ENCODE results near the gene COL4A4. TPM values are rescaled to one million over a fixed set of nuclear protein-coding genes. Genes with fewer than 3 reads are reported as not detected.
"Not testable (repeated sequence)": the region's sequence is repeated elsewhere in the genome, so short reads cannot be mapped to it uniquely, and the experiment has no call there.

COL4A4 gene
- total and polyA plus RNA-seq, 4 experiments from 2014 or later: 0.03 to 0.10 TPM; not detected in 2

DNA sequence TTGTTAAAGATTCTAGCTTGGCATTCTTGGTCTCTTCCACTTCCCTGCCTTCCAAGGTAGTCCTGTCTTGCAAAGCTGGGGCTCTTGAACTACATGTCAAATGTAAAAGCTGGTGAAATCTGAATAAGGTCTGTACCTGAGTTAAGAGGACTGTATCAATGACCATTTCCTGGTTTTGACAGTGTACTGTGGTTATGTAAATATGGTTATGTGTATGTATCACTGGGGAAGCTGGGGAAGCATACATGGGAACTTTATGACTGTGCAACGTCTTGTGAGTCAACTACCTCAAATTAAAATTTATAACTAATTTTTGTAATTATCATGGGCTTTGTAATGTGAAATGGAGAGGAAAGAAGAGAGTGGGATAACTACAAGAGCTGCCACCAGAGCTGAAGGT lies 81.7 kb downstream of the COL4A4 start:
- Histone ChIP-seq H3K4me1 (ENCODE audit: insufficient read depth, low read length) (no peaks in the 10 kb centered on the region), H3K9me3 (ENCODE audit: control insufficient read depth in 1 of 2, low read length in 2 of 2) (no peaks in the 10 kb centered on the region), H3K36me3 (ENCODE audit: insufficient read depth, low read length) (no peaks in the 10 kb centered on the region), H3K4me3 (ENCODE audit: low read length in 2 of 2) (no peak overlapping the region), H3K27ac (ENCODE audit: low read depth, low read length) (no peak overlapping the region), H3K27me3 (ENCODE audit: insufficient read depth, low read length) (no peaks in the 10 kb centered on the region)
- Mint-ChIP-seq H3K9me3 (peaks cover 0 to 2% (median 0%) of the 10 kb centered on the region in 8 donors), H3K27me3 (peaks cover 4 to 12% of the 10 kb centered on the region in 2 donors), H3K4me3 (no peak overlapping the region), H3K27ac (no peak overlapping the region), H3K36me3 (no peaks in the 10 kb centered on the region), H3K4me1 (no peaks in the 10 kb centered on the region)
- intact Hi-C loops (cut with micrococcal nuclease): no loop called here
- DNase-seq: no peak
- ChIA-PET POLR2A (ENCODE audit: partially characterized antibody) (no interaction called here), CTCF (ENCODE audit: partially characterized antibody) (no interaction called here)

DNA sequence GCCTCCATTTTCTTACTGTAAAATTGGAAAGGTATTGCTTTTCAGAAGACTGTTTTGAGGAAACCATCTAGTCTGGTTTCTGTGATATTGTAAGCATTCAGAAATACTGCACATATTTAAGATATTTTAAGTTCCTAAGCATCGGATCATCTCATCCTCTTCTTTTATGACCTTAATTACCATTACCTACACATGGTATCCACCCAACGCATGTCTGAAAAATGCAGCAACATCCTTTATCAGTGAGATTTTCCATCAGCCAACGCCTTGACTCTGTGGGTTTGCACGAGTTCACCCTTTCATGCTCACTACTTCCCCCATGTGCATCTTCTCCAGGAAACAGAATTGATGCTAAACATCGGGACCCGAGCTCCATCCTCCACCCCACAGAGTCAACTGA lies 84.3 kb downstream of the COL4A4 start:
- H3K27me3 ChIP-seq (ENCODE audit: insufficient read depth, low read length): no peaks in the 10 kb centered on the region
- no peaks in the 10 kb centered on the region for H3K36me3 ChIP-seq (ENCODE audit: insufficient read depth, low read length)
- Mint-ChIP-seq H3K27me3 (peaks cover 6 to 11% of the 10 kb centered on the region in 2 donors), H3K4me3 (no peak overlapping the region), H3K4me1 (no peaks in the 10 kb centered on the region), H3K36me3 (no peaks in the 10 kb centered on the region), H3K9me3 (peaks cover 0 to 3% (median 0%) of the 10 kb centered on the region in 8 donors), H3K27ac (no peak overlapping the region)
- intact Hi-C loops (cut with micrococcal nuclease): no loop called here
- no peaks in the 10 kb centered on the region for H3K9me3 ChIP-seq (ENCODE audit: control insufficient read depth in 1 of 2, low read length in 2 of 2)
- POLR2A ChIA-PET (ENCODE audit: partially characterized antibody): no interaction called here
- CTCF ChIA-PET (ENCODE audit: partially characterized antibody): no interaction called here
- no peaks in the 10 kb centered on the region for H3K4me1 ChIP-seq (ENCODE audit: insufficient read depth, low read length)
- no peak overlapping the region for H3K27ac ChIP-seq (ENCODE audit: low read depth, low read length)
- no peak overlapping the region for H3K4me3 ChIP-seq (ENCODE audit: low read length in 2 of 2)
- no peak for DNase-seq

DNA sequence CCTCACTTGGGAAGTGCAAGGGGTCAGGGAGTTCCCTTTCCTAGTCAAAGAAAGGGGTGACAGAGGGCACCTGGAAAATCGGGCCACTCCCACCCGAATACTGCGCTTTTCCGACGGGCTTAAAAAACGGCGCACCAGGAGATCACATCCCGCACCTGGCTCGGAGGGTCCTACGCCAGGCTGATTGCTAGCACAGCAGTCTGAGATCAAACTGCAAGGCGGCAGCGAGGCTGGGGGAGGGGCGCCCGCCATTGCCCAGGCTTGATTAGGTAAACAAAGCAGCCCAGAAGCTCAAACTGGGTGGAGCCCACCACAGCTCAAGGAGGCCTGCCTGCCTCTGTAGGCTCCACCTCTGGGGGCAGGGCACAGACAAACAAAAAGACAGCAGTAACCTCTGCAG lies 98.9 kb downstream of the COL4A4 start:
- H3K36me3 Mint-ChIP-seq; intact Hi-C loops (cut with micrococcal nuclease); DNase-seq; POLR2A ChIA-PET (ENCODE audit: partially characterized antibody); H3K36me3 ChIP-seq (ENCODE audit: insufficient read depth, low read length); H3K9me3 ChIP-seq (ENCODE audit: control insufficient read depth in 1 of 2, low read length in 2 of 2); H3K27me3 ChIP-seq (ENCODE audit: insufficient read depth, low read length); H3K27ac ChIP-seq (ENCODE audit: low read depth, low read length); H3K4me1 ChIP-seq (ENCODE audit: insufficient read depth, low read length); H3K4me3 ChIP-seq (ENCODE audit: low read length in 2 of 2); H3K4me3 Mint-ChIP-seq; H3K4me1 Mint-ChIP-seq; CTCF ChIA-PET (ENCODE audit: partially characterized antibody); H3K27me3 Mint-ChIP-seq; H3K27ac Mint-ChIP-seq: not testable (repeated sequence)
- H3K9me3 Mint-ChIP-seq: peaks cover 0 to 11% (median 7%) of the 10 kb centered on the region in 8 donors

DNA sequence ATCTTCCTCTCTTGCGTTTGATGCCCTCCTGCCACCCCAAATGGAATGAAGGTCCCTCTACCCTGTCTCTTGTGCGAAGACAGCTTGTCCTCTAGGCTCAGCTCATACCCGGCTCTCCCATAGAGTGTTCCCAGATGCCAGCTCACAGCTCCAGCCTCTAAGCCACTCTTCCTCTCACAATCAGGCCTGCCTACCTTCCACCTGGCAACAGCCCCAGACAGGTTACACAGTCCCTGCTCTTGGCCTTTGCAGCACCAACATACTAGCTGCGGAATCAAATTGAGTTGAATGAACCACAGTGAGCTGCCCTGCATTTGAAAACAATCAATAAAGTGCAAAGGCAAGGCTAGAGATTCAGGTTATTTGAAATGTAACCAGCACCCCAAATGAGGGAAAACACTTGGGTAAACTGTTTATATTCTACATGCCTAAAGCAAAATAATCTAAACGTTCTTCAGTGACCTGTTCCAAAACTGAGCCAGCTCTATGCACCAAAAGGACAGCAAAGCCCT lies 105.1 kb downstream of the COL4A4 start:
- Mint-ChIP-seq H3K27me3 (peaks cover 5 to 6% of the 10 kb centered on the region in 2 donors), H3K4me1 (no peaks in the 10 kb centered on the region), H3K9me3 (peaks cover 0 to under 1% (median 0%) of the 10 kb centered on the region in 8 donors), H3K36me3 (no peaks in the 10 kb centered on the region), H3K27ac (no peak overlapping the region), H3K4me3 (no peak overlapping the region)
- Histone ChIP-seq H3K9me3 (ENCODE audit: control insufficient read depth in 1 of 2, low read length in 2 of 2) (no peaks in the 10 kb centered on the region), H3K36me3 (ENCODE audit: insufficient read depth, low read length) (no peaks in the 10 kb centered on the region), H3K4me1 (ENCODE audit: insufficient read depth, low read length) (no peaks in the 10 kb centered on the region), H3K27ac (ENCODE audit: low read depth, low read length) (no peak overlapping the region), H3K27me3 (ENCODE audit: insufficient read depth, low read length) (no peaks in the 10 kb centered on the region), H3K4me3 (ENCODE audit: low read length in 2 of 2) (no peak overlapping the region)
- CTCF ChIA-PET (ENCODE audit: partially characterized antibody): no interaction called here
- no peak for DNase-seq
- intact Hi-C loops (cut with micrococcal nuclease): no loop called here
- POLR2A ChIA-PET (ENCODE audit: partially characterized antibody): no interaction called here

DNA sequence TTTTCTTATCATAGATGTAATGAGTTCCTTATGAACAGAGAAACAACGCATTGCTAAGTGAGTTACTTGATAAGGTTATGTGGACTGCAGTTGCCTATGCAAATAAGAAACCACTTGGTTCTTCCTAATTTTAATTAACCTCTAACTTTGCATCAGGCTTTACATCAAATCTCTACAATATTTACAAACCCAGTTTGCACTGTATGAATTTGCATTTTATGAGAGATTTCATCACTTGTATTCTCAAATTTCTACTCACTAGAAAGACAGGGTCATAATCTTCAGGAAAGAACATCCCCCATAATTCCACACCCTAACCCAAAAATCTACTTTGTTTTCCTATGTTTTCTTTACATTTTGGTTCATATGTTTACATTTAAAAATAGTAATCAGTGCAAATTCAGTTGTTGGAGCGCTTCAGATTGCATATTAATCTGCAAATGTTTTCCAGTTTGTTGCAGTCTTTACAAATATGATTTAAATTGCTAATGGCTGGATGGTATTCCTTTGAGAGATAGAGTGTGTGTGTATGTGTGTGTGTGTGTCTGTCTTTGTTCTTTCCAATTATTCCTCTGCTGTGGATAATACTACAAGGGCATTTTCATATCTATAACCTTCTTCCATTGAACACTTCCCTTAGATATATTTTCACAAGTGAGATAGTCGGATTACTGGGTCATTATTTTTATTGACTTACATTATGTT lies 106.1 kb downstream of the COL4A4 start:
- H3K9me3 Mint-ChIP-seq: no peaks in the 10 kb centered on the region
- H3K27me3 Mint-ChIP-seq: peaks cover 5 to 8% of the 10 kb centered on the region in 2 donors
- H3K36me3 Mint-ChIP-seq: no peaks in the 10 kb centered on the region
- ChIA-PET POLR2A (ENCODE audit: partially characterized antibody) (no interaction called here), CTCF (ENCODE audit: partially characterized antibody) (no interaction called here)
- Histone ChIP-seq H3K4me1 (ENCODE audit: insufficient read depth, low read length) (no peaks in the 10 kb centered on the region), H3K36me3 (ENCODE audit: insufficient read depth, low read length) (no peaks in the 10 kb centered on the region), H3K4me3 (ENCODE audit: low read length in 2 of 2) (no peak overlapping the region), H3K27ac (ENCODE audit: low read depth, low read length) (no peak overlapping the region), H3K9me3 (ENCODE audit: control insufficient read depth in 1 of 2, low read length in 2 of 2) (no peaks in the 10 kb centered on the region), H3K27me3 (ENCODE audit: insufficient read depth, low read length) (no peaks in the 10 kb centered on the region)
- H3K4me3 Mint-ChIP-seq: no peak overlapping the region
- no peak overlapping the region for H3K27ac Mint-ChIP-seq
- no peaks in the 10 kb centered on the region for H3K4me1 Mint-ChIP-seq
- intact Hi-C loops (cut with micrococcal nuclease): no loop called here
- no peak for DNase-seq

DNA sequence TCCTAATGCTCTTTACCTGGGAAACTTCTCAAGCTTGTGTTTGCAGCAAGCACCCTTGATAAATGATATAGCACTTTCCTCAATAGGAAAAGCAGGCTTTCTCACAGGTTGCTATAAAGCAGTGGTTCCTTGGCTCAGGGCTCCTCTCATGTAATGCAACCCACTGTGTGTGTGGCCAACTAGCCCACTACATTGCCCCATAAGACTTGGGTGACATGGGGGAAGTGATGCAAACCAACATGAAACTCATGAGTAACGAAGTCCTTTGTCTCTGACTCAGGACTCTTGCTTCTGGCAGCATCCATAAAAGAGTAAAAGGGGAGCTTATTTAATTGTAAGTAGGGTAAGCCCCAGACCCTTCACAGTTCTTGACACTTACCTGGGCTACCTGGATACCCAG lies 106.9 kb downstream of the COL4A4 start:
- POLR2A ChIA-PET (ENCODE audit: partially characterized antibody): no interaction called here
- Mint-ChIP-seq H3K4me1 (no peaks in the 10 kb centered on the region), H3K9me3 (no peaks in the 10 kb centered on the region), H3K4me3 (no peak overlapping the region), H3K36me3 (no peaks in the 10 kb centered on the region), H3K27me3 (peaks cover 5 to 11% of the 10 kb centered on the region in 2 donors), H3K27ac (no peak overlapping the region)
- no peak overlapping the region for H3K4me3 ChIP-seq (ENCODE audit: low read length in 2 of 2)
- DNase-seq: no peak
- CTCF ChIA-PET (ENCODE audit: partially characterized antibody): no interaction called here
- intact Hi-C loops (cut with micrococcal nuclease): no loop called here
- H3K4me1 ChIP-seq (ENCODE audit: insufficient read depth, low read length): no peaks in the 10 kb centered on the region
- H3K9me3 ChIP-seq (ENCODE audit: control insufficient read depth in 1 of 2, low read length in 2 of 2): no peaks in the 10 kb centered on the region
- H3K27me3 ChIP-seq (ENCODE audit: insufficient read depth, low read length): no peaks in the 10 kb centered on the region
- no peak overlapping the region for H3K27ac ChIP-seq (ENCODE audit: low read depth, low read length)
- H3K36me3 ChIP-seq (ENCODE audit: insufficient read depth, low read length): no peaks in the 10 kb centered on the region

DNA sequence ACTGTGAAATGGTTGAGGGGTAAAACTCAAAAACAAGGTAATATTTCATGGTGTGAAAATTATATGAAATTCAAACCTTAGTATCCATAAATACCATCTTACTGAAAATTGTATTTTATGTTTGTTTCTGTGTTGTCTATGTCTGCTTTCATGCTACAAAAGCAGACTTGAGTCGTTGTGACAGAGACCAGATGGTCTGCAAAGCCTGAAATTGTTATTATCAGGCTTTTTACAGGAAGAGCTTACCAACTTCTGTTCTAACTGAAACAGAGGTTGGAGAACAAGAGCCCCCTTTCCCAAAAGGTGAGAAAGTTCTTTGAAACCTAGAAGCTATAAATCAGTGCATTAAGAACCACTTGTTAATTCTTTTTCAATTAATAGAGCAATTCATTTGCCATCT lies 110.0 kb downstream of the COL4A4 start:
- H3K4me1 Mint-ChIP-seq: no peaks in the 10 kb centered on the region
- peaks cover 4 to 8% of the 10 kb centered on the region in 2 donors for H3K27me3 Mint-ChIP-seq

More for the DNA sequence above, 110.0 kb downstream of the COL4A4 start:
- no peak for DNase-seq
- H3K36me3 ChIP-seq (ENCODE audit: insufficient read depth, low read length): no peaks in the 10 kb centered on the region
- H3K4me3 ChIP-seq (ENCODE audit: low read length in 2 of 2): no peak overlapping the region
- H3K27ac ChIP-seq (ENCODE audit: low read depth, low read length): no peak overlapping the region
- no peaks in the 10 kb centered on the region for H3K9me3 ChIP-seq (ENCODE audit: control insufficient read depth in 1 of 2, low read length in 2 of 2)
- Mint-ChIP-seq H3K4me3 (no peak overlapping the region), H3K36me3 (no peaks in the 10 kb centered on the region), H3K27ac (no peak overlapping the region), H3K9me3 (no peaks in the 10 kb centered on the region)
- H3K4me1 ChIP-seq (ENCODE audit: insufficient read depth, low read length): no peaks in the 10 kb centered on the region
- ChIA-PET CTCF (ENCODE audit: partially characterized antibody) (no interaction called here), POLR2A (ENCODE audit: partially characterized antibody) (no interaction called here)
- no peaks in the 10 kb centered on the region for H3K27me3 ChIP-seq (ENCODE audit: insufficient read depth, low read length)
- intact Hi-C loops (cut with micrococcal nuclease): no loop called here

All from CD4-positive, alpha-beta memory T cell (primary cell).